Measurements from ENCODE around the gene ACOT7. TPM values are rescaled to one million over a fixed set of nuclear protein-coding genes. Genes with fewer than 3 reads are reported as not detected.

Gene ACOT7
- total RNA-seq, 1 donor from 2014 or later: 107 TPM

GRCh38 chr1:6266641-6267040 is 126.9 kb downstream of the ACOT7 start:
- H3K27me3 Mint-ChIP-seq (ENCODE audit: low read depth): no peaks in the 10 kb centered on the region
- H3K36me3 Mint-ChIP-seq (ENCODE audit: low read depth): no peaks in the 10 kb centered on the region
- H3K9me3 Mint-ChIP-seq: no peaks in the 10 kb centered on the region
- H3K4me3 Mint-ChIP-seq: peak overlapping the region; percentile 47
- H3K4me1 Mint-ChIP-seq: peaks cover 62% of the 10 kb centered on the region
- H3K27ac Mint-ChIP-seq (ENCODE audit: unreplicated experiment): no peak overlapping the region
- no peak for DNase-seq (ENCODE audit: low read depth, low spot score)
- no peak for TF ChIP-seq CTCF (conservative IDR thresholded peaks at IDR 0.05)

GRCh38 chr1:6265151-6265550 is 128.4 kb downstream of the ACOT7 start:
- Mint-ChIP-seq H3K9me3 (no peaks in the 10 kb centered on the region), H3K4me3 (no peak overlapping the region), H3K27ac (ENCODE audit: unreplicated experiment) (no peak overlapping the region), H3K4me1 (peaks cover 50% of the 10 kb centered on the region), H3K27me3 (ENCODE audit: low read depth) (no peaks in the 10 kb centered on the region), H3K36me3 (ENCODE audit: low read depth) (no peaks in the 10 kb centered on the region)
- no peak for DNase-seq (ENCODE audit: low read depth, low spot score)
- no peak for TF ChIP-seq CTCF (conservative IDR thresholded peaks at IDR 0.05)

GRCh38 chr1:6263716-6264115 is 129.9 kb downstream of the ACOT7 start:
- peaks cover 46% of the 10 kb centered on the region for H3K4me1 Mint-ChIP-seq
- no peaks in the 10 kb centered on the region for H3K27me3 Mint-ChIP-seq (ENCODE audit: low read depth)
- no peak for TF ChIP-seq CTCF (conservative IDR thresholded peaks at IDR 0.05)

GRCh38 chr1:6262555-6263420 is 130.8 kb downstream of the ACOT7 start:
- peaks cover 37% of the 10 kb centered on the region for H3K4me1 Mint-ChIP-seq
- no peak for TF ChIP-seq CTCF (conservative IDR thresholded peaks at IDR 0.05)
- H3K27me3 Mint-ChIP-seq (ENCODE audit: low read depth): no peaks in the 10 kb centered on the region
- DNase-seq (ENCODE audit: low read depth, low spot score): no peak
- H3K9me3 Mint-ChIP-seq: no peaks in the 10 kb centered on the region
- no peaks in the 10 kb centered on the region for H3K36me3 Mint-ChIP-seq (ENCODE audit: low read depth)
- no peak overlapping the region for H3K27ac Mint-ChIP-seq (ENCODE audit: unreplicated experiment)
- peak overlapping the region; percentile 67 for H3K4me3 Mint-ChIP-seq

More at GRCh38 chr1:6263716-6264115, 129.9 kb downstream of the ACOT7 start:
- no peak for DNase-seq (ENCODE audit: low read depth, low spot score)
- H3K27ac Mint-ChIP-seq (ENCODE audit: unreplicated experiment): no peak overlapping the region
- H3K36me3 Mint-ChIP-seq (ENCODE audit: low read depth): no peaks in the 10 kb centered on the region
- H3K9me3 Mint-ChIP-seq: no peaks in the 10 kb centered on the region
- H3K4me3 Mint-ChIP-seq: peak overlapping the region; percentile 65

- H3K4me1 Mint-ChIP-seq: peaks cover 31% of the 10 kb centered on the region
- H3K36me3 Mint-ChIP-seq (ENCODE audit: low read depth): no peaks in the 10 kb centered on the region
- peak overlapping the region; percentile 43 for H3K27ac Mint-ChIP-seq (ENCODE audit: unreplicated experiment)
- DNase-seq (ENCODE audit: low read depth, low spot score): no peak
- peak overlapping the region; percentile 86 for H3K4me3 Mint-ChIP-seq
- no peaks in the 10 kb centered on the region for H3K27me3 Mint-ChIP-seq (ENCODE audit: low read depth)
- TF ChIP-seq CTCF (conservative IDR thresholded peaks at IDR 0.05): no peak
- H3K9me3 Mint-ChIP-seq: no peaks in the 10 kb centered on the region
Measured at GRCh38 chr1:6261615-6261995, 132.0 kb downstream of the ACOT7 start.

Measured in neural crest cell (in vitro differentiated cells).